NB4 (cell line): Measurements from ENCODE around the gene GRID1.

Experiments used
- MYC ChIP-seq: IDR thresholded peaks from 2 replicates; pipeline ENCODE4 v1.6.1; 2011; ENCODE audit warnings: low read depth, low read length
- TF ChIP-seq, protein P1 (sequence below): IDR thresholded peaks from one replicate; pipeline ENCODE4 v1.5.1; 2012; ENCODE audit warnings: low read depth, low read length

DNA sequence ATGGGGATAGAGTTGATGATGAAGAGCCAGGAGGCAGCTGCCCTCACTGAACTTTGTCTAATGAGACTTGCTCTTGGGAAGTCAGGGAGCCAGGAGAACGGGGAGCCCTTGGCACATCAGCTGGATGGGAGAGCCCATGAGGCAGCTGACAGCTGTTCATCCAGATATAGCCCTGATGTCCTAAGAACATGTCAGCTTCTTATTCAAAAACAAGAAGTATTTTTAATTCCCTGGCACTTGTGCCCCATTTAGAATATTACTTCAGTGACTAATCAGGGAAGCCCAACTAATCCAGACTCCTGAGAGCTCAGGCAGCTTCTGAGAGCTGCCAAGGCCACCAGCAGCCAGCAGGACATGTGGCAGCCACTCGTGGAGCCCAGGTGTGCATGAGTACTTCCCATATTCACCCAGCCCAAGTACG lies 363.4 kb downstream of the GRID1 start:
- TF ChIP-seq, protein P1, sequence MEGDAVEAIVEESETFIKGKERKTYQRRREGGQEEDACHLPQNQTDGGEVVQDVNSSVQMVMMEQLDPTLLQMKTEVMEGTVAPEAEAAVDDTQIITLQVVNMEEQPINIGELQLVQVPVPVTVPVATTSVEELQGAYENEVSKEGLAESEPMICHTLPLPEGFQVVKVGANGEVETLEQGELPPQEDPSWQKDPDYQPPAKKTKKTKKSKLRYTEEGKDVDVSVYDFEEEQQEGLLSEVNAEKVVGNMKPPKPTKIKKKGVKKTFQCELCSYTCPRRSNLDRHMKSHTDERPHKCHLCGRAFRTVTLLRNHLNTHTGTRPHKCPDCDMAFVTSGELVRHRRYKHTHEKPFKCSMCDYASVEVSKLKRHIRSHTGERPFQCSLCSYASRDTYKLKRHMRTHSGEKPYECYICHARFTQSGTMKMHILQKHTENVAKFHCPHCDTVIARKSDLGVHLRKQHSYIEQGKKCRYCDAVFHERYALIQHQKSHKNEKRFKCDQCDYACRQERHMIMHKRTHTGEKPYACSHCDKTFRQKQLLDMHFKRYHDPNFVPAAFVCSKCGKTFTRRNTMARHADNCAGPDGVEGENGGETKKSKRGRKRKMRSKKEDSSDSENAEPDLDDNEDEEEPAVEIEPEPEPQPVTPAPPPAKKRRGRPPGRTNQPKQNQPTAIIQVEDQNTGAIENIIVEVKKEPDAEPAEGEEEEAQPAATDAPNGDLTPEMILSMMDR: no peak
- no peak for TF ChIP-seq MYC
